Natural killer cell treated with Interleukin-12 subunit alpha and Interleukin-12 subunit beta and Interleukin-15 and Interleukin-18, amount 100 ng/mL, for 72 hours (primary cell): ENCODE data around the gene IPO5. TPM values are rescaled to one million over a fixed set of nuclear protein-coding genes. Genes with fewer than 3 reads are reported as not detected.
"Not testable (repeated sequence)": the region's sequence is repeated elsewhere in the genome, so short reads cannot be mapped to it uniquely, and the experiment has no call there.

Source experiments
- ATAC-seq, 2 donors: fragments of 150-1000 bp; cut with Tn5 transposase in 1 of 2; sonication (Bioruptor Pico), chemical (Tn5 transposase) in 1 of 2; 2 replicates each; pipeline ENCODE4 v1.10.0; 2021
- DNase-seq: peaks from one replicate; pipeline ENCODE4 v3.0.0; 2022; ENCODE audit warnings: low spot score
- H3K27ac Mint-ChIP-seq, 2 donors: 1 replicate in 1 of 2; 2 replicates in 1 of 2; pipeline ENCODE4 v1.8.0; 2022; ENCODE audit warnings: mixed read lengths in 2 of 2, mild to moderate bottlenecking in 1 of 2, moderate library complexity in 1 of 2
- H3K27me3 Mint-ChIP-seq, 2 donors: 1 replicate in 1 of 2; 2 replicates in 1 of 2; pipeline ENCODE4 v1.8.0; 2022; ENCODE audit warnings: mixed read lengths in 2 of 2
- H3K36me3 Mint-ChIP-seq: one replicate; pipeline ENCODE4 v1.8.0; 2022; ENCODE audit warnings: mixed read lengths
- H3K4me1 Mint-ChIP-seq, 2 donors: 1 replicate in 1 of 2; 2 replicates in 1 of 2; pipeline ENCODE4 v1.8.0; 2022; ENCODE audit warnings: low read depth in 2 of 2, mixed read lengths in 2 of 2, mild to moderate bottlenecking in 1 of 2
- H3K4me3 Mint-ChIP-seq: one replicate; pipeline ENCODE4 v1.8.0; 2022; ENCODE audit warnings: mixed read lengths
- H3K9me3 Mint-ChIP-seq: 2 replicates; pipeline ENCODE4 v1.8.0; 2022; ENCODE audit warnings: mixed read lengths
- total RNA-seq, 2 donors: library from RNA; stranded (reverse); gene quantifications; one replicate each; pipeline ENCODE4 v1.2.3, GENCODE V29; 2022

Gene IPO5
- total RNA-seq, 2 donors from 2014 or later = 138 to 295 TPM

- Mint-ChIP-seq H3K4me1 (no peaks in the 10 kb centered on the region), H3K27ac (no peak overlapping the region), H3K9me3 (no peaks in the 10 kb centered on the region), H3K27me3 (peaks cover 3 to 8% of the 10 kb centered on the region in 2 donors), H3K36me3 (no peaks in the 10 kb centered on the region), H3K4me3 (no peak overlapping the region)
- DNase-seq = no peak
- no peak for ATAC-seq
Observed at GRCh38 chr13:98039964-98040363, 86.5 kb downstream of the IPO5 start.

- ATAC-seq (no peak), DNase-seq (no peak)
- Mint-ChIP-seq H3K27me3 (peaks cover 3 to 8% of the 10 kb centered on the region in 2 donors), H3K36me3 (no peaks in the 10 kb centered on the region), H3K27ac (no peak overlapping the region), H3K4me1 (no peaks in the 10 kb centered on the region), H3K9me3 (no peaks in the 10 kb centered on the region), H3K4me3 (no peak overlapping the region)
Observed at GRCh38 chr13:98041081-98041820, 87.8 kb downstream of the IPO5 start.

DNA sequence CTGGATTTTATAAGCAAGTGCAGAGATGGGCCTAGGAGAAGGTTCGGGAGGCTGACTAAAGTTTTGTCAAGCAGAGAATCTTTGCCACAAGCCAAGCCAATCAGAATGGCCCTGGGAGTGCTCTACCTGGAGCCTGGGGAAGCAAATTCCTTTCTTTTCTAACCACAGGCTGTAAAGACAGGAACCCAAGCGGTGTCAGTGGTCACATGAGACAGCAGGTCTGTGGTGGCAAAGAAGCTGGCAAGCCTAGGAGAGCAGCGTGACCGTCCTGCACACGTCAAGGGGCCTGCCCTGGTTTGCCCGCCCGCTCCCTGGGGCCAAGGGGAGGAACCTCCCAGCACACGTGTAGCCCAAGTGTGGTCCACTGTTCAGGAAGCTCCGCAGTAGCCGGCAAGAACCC is 90.8 kb downstream of the IPO5 start:
- Mint-ChIP-seq H3K4me1 (no peaks in the 10 kb centered on the region), H3K4me3 (no peak overlapping the region), H3K27me3 (peaks cover 5 to 8% of the 10 kb centered on the region in 2 donors), H3K9me3 (no peaks in the 10 kb centered on the region), H3K36me3 (no peaks in the 10 kb centered on the region), H3K27ac (no peak overlapping the region)
- no peak for DNase-seq
- ATAC-seq = no peak

GRCh38 chr13:98047785-98048184 is 94.3 kb downstream of the IPO5 start:
- H3K4me3 Mint-ChIP-seq, ATAC-seq, H3K9me3 Mint-ChIP-seq, H3K27me3 Mint-ChIP-seq, DNase-seq, H3K4me1 Mint-ChIP-seq, H3K36me3 Mint-ChIP-seq, H3K27ac Mint-ChIP-seq: not testable (repeated sequence)

DNA sequence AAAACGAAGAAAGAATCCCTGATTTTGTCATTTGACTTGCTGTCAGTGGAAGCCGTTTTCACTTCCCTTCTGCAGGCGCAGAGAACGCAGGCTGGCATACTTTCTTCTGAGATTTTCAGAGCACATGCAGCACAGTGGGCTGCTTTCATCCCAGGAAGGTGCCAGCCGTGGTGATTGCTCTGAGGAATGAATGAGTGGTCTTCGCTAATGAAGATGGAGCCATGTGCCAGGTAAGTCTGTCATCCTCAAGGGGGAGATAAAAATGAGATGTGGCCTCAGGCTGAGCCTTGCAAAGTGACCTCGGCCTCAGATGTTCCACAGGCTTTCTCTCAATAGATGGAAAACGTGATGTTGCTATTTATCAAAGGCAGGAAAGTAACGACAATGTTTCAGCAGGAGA is 94.8 kb downstream of the IPO5 start:
- H3K4me3 Mint-ChIP-seq = no peak overlapping the region
- no peaks in the 10 kb centered on the region for H3K9me3 Mint-ChIP-seq
- DNase-seq (no peak), ATAC-seq (no peak)
- H3K27ac Mint-ChIP-seq = no peak overlapping the region
- peaks cover 5% of the 10 kb centered on the region for H3K36me3 Mint-ChIP-seq
- peaks cover 5 to 7% of the 10 kb centered on the region in 2 donors for H3K27me3 Mint-ChIP-seq
- H3K4me1 Mint-ChIP-seq = no peaks in the 10 kb centered on the region

DNA sequence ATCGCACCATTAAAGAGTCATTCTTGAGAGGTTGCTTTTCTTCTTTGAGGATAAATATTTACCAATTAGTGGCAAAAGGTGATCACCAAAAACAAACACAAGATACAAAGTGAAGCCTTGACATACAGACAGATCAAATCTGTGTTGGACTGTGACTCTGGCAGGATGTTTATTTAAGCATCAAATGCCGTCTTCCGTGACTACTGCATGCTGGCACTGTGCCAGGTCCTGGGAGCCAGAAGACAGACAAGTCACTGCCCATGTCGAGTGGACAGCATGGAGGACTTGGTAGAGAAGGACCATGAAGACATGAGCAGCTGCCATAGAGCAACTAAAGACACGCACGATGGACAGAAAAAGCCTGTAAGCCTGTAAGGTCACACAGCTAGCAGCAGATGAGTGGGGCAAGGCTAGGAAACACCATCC is 96.6 kb downstream of the IPO5 start:
- Mint-ChIP-seq H3K4me3 (no peak overlapping the region), H3K27ac (no peak overlapping the region), H3K4me1 (no peaks in the 10 kb centered on the region), H3K27me3 (peaks cover 3 to 17% of the 10 kb centered on the region in 2 donors), H3K9me3 (no peaks in the 10 kb centered on the region), H3K36me3 (peaks cover 5% of the 10 kb centered on the region)
- ATAC-seq = no peak
- DNase-seq = no peak

GRCh38 chr13:98052412-98052811 is 98.9 kb downstream of the IPO5 start:
- Mint-ChIP-seq H3K36me3 (peaks cover 5% of the 10 kb centered on the region), H3K27me3 (peaks cover 11 to 29% of the 10 kb centered on the region in 2 donors), H3K4me3 (no peak overlapping the region), H3K27ac (no peak overlapping the region), H3K9me3 (no peaks in the 10 kb centered on the region), H3K4me1 (no peaks in the 10 kb centered on the region)
- no peak for ATAC-seq
- no peak for DNase-seq

- no peak for ATAC-seq
- H3K36me3 Mint-ChIP-seq = peaks cover 5% of the 10 kb centered on the region
- no peak for DNase-seq
- no peaks in the 10 kb centered on the region for H3K4me1 Mint-ChIP-seq
- H3K4me3 Mint-ChIP-seq = no peak overlapping the region
- no peak overlapping the region for H3K27ac Mint-ChIP-seq
- H3K9me3 Mint-ChIP-seq = no peaks in the 10 kb centered on the region
- peaks cover 11 to 29% of the 10 kb centered on the region in 2 donors for H3K27me3 Mint-ChIP-seq
Observed at GRCh38 chr13:98054301-98054700, 100.8 kb downstream of the IPO5 start.

DNA sequence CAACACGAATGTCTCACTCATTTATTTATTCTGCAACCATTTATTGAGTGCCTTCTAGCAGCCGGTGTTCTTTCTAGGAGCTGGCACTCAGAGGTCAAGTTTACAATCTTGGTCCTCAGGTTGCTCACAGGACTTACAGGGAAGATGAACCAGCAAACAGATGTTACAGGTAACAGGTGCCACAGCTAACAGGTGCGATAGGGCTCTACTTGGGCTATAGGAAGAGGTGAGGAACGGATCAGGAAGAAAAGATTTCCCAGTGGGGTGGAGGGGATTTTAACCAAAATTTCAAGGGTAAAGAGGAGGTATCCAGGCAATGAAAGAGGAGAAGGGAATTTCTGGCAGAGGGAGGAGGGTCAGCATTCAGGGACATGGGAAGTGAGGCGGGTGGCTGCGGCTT is 102.1 kb downstream of the IPO5 start:
- H3K9me3 Mint-ChIP-seq = no peaks in the 10 kb centered on the region
- H3K36me3 Mint-ChIP-seq = peaks cover 5% of the 10 kb centered on the region
- no peak for DNase-seq
- peaks cover 11 to 29% of the 10 kb centered on the region in 2 donors for H3K27me3 Mint-ChIP-seq
- no peak for ATAC-seq
- no peak overlapping the region for H3K27ac Mint-ChIP-seq
- no peak overlapping the region for H3K4me3 Mint-ChIP-seq
- no peaks in the 10 kb centered on the region for H3K4me1 Mint-ChIP-seq

DNA sequence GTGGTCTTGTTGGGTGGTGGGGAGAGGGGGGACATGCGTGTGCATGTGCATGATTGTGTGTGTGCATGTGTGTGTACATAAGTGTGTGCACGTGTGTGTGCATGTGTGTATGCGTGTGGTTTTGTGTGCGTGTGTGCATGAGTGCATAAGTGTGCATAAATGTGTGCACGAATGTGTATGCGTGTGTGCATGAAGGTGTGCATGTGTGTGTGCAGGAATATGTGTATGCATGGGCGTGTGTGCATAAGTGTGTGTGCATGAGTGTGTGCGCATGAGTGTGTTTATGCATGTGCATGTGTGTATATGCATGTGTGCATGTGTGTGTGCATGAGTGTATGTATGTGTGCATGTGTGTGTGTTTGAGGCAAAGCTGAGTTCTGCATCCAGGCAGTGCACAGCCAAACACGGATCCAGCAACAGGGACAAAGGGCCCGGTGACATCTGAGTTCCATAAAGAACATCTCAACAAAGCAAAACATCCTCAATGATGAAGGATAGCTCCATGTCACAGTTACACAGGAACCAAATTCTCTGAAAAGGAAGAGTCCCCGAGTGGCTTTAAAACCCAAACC is 103.5 kb downstream of the IPO5 start:
- no peaks in the 10 kb centered on the region for H3K9me3 Mint-ChIP-seq
- no peak for DNase-seq
- peaks cover 5% of the 10 kb centered on the region for H3K36me3 Mint-ChIP-seq
- H3K27me3 Mint-ChIP-seq = peaks cover 11 to 29% of the 10 kb centered on the region in 2 donors
- ATAC-seq = no peak
- H3K4me1 Mint-ChIP-seq = no peaks in the 10 kb centered on the region
- H3K27ac Mint-ChIP-seq = no peak overlapping the region
- H3K4me3 Mint-ChIP-seq = no peak overlapping the region

DNA sequence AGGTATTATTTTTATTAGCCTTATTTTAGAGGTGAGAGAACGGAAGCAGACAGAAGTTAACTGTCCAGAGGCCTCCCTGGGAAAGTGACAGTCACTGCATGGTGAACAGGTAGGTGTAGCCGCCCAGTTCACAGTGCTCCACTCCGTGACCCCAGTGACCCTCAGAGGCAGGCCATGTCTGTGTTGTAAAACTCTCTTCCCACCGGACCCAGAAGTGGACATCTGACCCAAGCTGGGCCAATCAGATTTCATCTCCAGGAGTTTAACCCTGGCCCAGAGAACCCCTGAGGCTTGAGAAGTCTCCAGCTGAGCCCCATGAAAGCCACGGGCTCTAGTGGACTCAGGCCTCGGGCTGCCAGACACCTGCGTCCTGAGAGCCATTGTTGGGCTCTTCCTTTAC is 105.8 kb downstream of the IPO5 start:
- ATAC-seq = no peak
- H3K36me3 Mint-ChIP-seq = no peaks in the 10 kb centered on the region
- no peak for DNase-seq
- no peaks in the 10 kb centered on the region for H3K9me3 Mint-ChIP-seq
- no peaks in the 10 kb centered on the region for H3K4me1 Mint-ChIP-seq
- H3K27me3 Mint-ChIP-seq = peaks cover 11 to 14% of the 10 kb centered on the region in 2 donors
- no peak overlapping the region for H3K27ac Mint-ChIP-seq
- no peak overlapping the region for H3K4me3 Mint-ChIP-seq

DNA sequence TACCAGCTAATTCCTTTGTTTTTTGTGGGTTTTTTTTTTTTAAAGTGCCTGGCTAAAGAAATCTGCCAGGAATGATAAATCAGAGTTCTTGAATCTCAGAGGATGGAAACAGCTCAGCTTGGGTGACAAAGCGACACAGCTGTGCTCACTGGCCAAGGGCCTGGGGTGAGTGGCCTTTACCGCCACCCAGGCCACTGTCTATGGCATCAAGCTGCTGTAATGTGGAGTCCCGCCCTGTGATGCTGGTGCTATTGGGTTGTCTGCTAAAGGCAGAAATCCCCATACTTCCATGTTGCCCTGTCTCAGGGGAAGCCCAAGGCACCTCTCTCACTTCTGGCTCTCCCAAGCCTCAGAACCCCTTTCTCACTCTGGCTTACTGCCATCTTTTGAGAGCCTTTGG is 106.8 kb downstream of the IPO5 start:
- Mint-ChIP-seq H3K36me3 (no peaks in the 10 kb centered on the region), H3K9me3 (no peaks in the 10 kb centered on the region), H3K27ac (no peak overlapping the region), H3K4me3 (no peak overlapping the region), H3K27me3 (peaks cover 10 to 11% of the 10 kb centered on the region in 2 donors), H3K4me1 (no peaks in the 10 kb centered on the region)
- ATAC-seq (peak in 1 of 2 donors; percentile 55), DNase-seq (no peak)

GRCh38 chr13:98065468-98065867 is 112.0 kb downstream of the IPO5 start:
- H3K9me3 Mint-ChIP-seq = no peaks in the 10 kb centered on the region
- DNase-seq = no peak

DNA sequence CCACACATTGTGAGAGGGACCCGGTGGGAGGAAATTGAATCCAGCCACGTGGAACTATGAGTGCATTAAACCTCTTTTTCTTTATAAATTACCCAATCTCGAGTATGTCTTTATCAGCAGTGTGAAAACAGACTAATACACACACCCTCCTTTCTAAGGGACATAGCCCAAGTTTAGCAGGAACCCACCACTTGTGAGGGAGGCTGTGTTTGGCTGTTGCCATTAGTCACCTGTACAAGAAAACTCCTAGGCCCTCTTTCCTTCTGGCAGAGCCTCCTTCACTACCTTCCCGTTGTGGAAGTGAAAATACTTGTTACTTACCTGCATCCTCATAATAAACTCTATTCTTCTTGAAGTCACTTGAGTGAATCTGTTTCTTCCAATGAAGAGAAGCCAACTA is 113.2 kb downstream of the IPO5 start:
- Mint-ChIP-seq H3K36me3 (no peaks in the 10 kb centered on the region), H3K9me3 (no peaks in the 10 kb centered on the region), H3K27me3 (peaks cover 3 to 4% of the 10 kb centered on the region in 2 donors), H3K27ac (no peak overlapping the region), H3K4me1 (no peaks in the 10 kb centered on the region), H3K4me3 (no peak overlapping the region)
- ATAC-seq (no peak), DNase-seq (no peak)

More at GRCh38 chr13:98065468-98065867, 112.0 kb downstream of the IPO5 start:
- Mint-ChIP-seq H3K27ac (no peak overlapping the region), H3K36me3 (no peaks in the 10 kb centered on the region), H3K4me1 (no peaks in the 10 kb centered on the region), H3K4me3 (no peak overlapping the region), H3K27me3 (peaks cover 0 to 4% of the 10 kb centered on the region in 2 donors)
- no peak for ATAC-seq
